ENCODE data around the gene SYCN.

SYCN gene

GRCh38 chr19:39194832-39195542, 9.1 kb downstream of the SYCN start:
- TF ChIP-seq POU2F2 (IDR thresholded peaks at IDR 0.05; ENCODE audit: low read depth, low read length) (no peak), PAX5 (IDR thresholded peaks at IDR 0.05; ENCODE audit: insufficient read depth, low read length, severe bottlenecking) (no peak), POLR2A (IDR thresholded peaks at IDR 0.05; ENCODE audit: low read depth, low read length) (no peak), POLR2AphosphoS5 (IDR thresholded peaks at IDR 0.05; ENCODE audit: low read depth, low read length) (no peak), TAF1 (IDR thresholded peaks at IDR 0.05; ENCODE audit: low read depth, low read length) (no peak), SPI1 (IDR thresholded peaks at IDR 0.05; ENCODE audit: low read depth, low read length) (no peak)
- DNase-seq (ENCODE audit: insufficient read length, low spot score), result no peak
- no peak for FAIRE-seq

- TF ChIP-seq TAF1 (IDR thresholded peaks at IDR 0.05; ENCODE audit: low read depth, low read length), result no peak
- no peak for TF ChIP-seq SPI1 (IDR thresholded peaks at IDR 0.05; ENCODE audit: low read depth, low read length)
- no peak for TF ChIP-seq POU2F2 (IDR thresholded peaks at IDR 0.05; ENCODE audit: low read depth, low read length)
- no peak for TF ChIP-seq POLR2AphosphoS5 (IDR thresholded peaks at IDR 0.05; ENCODE audit: low read depth, low read length)
- TF ChIP-seq PAX5 (IDR thresholded peaks at IDR 0.05; ENCODE audit: insufficient read depth, low read length, severe bottlenecking), result no peak
- TF ChIP-seq POLR2A (IDR thresholded peaks at IDR 0.05; ENCODE audit: low read depth, low read length), result no peak
- DNase-seq (ENCODE audit: insufficient read length, low spot score) (no peak), FAIRE-seq (no peak)
Observed at GRCh38 chr19:39193803-39194202, 10.3 kb downstream of the SYCN start.

- no peak for TF ChIP-seq POLR2A (IDR thresholded peaks at IDR 0.05; ENCODE audit: low read depth, low read length)
- TF ChIP-seq TAF1 (IDR thresholded peaks at IDR 0.05; ENCODE audit: low read depth, low read length), result no peak
- no peak for TF ChIP-seq PAX5 (IDR thresholded peaks at IDR 0.05; ENCODE audit: insufficient read depth, low read length, severe bottlenecking)
- no peak for TF ChIP-seq POU2F2 (IDR thresholded peaks at IDR 0.05; ENCODE audit: low read depth, low read length)
- no peak for TF ChIP-seq POLR2AphosphoS5 (IDR thresholded peaks at IDR 0.05; ENCODE audit: low read depth, low read length)
- TF ChIP-seq SPI1 (IDR thresholded peaks at IDR 0.05; ENCODE audit: low read depth, low read length), result no peak
- FAIRE-seq, result no peak
- DNase-seq (ENCODE audit: insufficient read length, low spot score), result no peak
Observed at GRCh38 chr19:39192846-39193245, 11.2 kb downstream of the SYCN start.

GRCh38 chr19:39190768-39191167, 13.3 kb downstream of the SYCN start:
- DNase-seq (ENCODE audit: insufficient read length, low spot score) (no peak), FAIRE-seq (no peak)
- TF ChIP-seq SPI1 (IDR thresholded peaks at IDR 0.05; ENCODE audit: low read depth, low read length) (no peak), PAX5 (IDR thresholded peaks at IDR 0.05; ENCODE audit: insufficient read depth, low read length, severe bottlenecking) (no peak), POLR2AphosphoS5 (IDR thresholded peaks at IDR 0.05; ENCODE audit: low read depth, low read length) (no peak), POU2F2 (IDR thresholded peaks at IDR 0.05; ENCODE audit: low read depth, low read length) (no peak), TAF1 (IDR thresholded peaks at IDR 0.05; ENCODE audit: low read depth, low read length) (no peak), POLR2A (IDR thresholded peaks at IDR 0.05; ENCODE audit: low read depth, low read length) (no peak)

- TF ChIP-seq POLR2AphosphoS5 (IDR thresholded peaks at IDR 0.05; ENCODE audit: low read depth, low read length) (no peak), POLR2A (IDR thresholded peaks at IDR 0.05; ENCODE audit: low read depth, low read length) (no peak), TAF1 (IDR thresholded peaks at IDR 0.05; ENCODE audit: low read depth, low read length) (no peak), POU2F2 (IDR thresholded peaks at IDR 0.05; ENCODE audit: low read depth, low read length) (no peak), PAX5 (IDR thresholded peaks at IDR 0.05; ENCODE audit: insufficient read depth, low read length, severe bottlenecking) (no peak), SPI1 (IDR thresholded peaks at IDR 0.05; ENCODE audit: low read depth, low read length) (no peak)
- FAIRE-seq (no peak), DNase-seq (ENCODE audit: insufficient read length, low spot score) (no peak)
Observed at GRCh38 chr19:39188960-39189359, 15.1 kb downstream of the SYCN start.

GRCh38 chr19:39187552-39187943, 16.5 kb downstream of the SYCN start:
- TF ChIP-seq PAX5 (IDR thresholded peaks at IDR 0.05; ENCODE audit: insufficient read depth, low read length, severe bottlenecking), result no peak
- TF ChIP-seq TAF1 (IDR thresholded peaks at IDR 0.05; ENCODE audit: low read depth, low read length), result no peak
- TF ChIP-seq POLR2AphosphoS5 (IDR thresholded peaks at IDR 0.05; ENCODE audit: low read depth, low read length), result no peak
- FAIRE-seq, result no peak
- no peak for DNase-seq (ENCODE audit: insufficient read length, low spot score)

- DNase-seq (ENCODE audit: insufficient read length, low spot score) (no peak), FAIRE-seq (no peak)
- TF ChIP-seq PAX5 (IDR thresholded peaks at IDR 0.05; ENCODE audit: insufficient read depth, low read length, severe bottlenecking), result no peak
- no peak for TF ChIP-seq POU2F2 (IDR thresholded peaks at IDR 0.05; ENCODE audit: low read depth, low read length)
Observed at GRCh38 chr19:39186391-39186790, 17.7 kb downstream of the SYCN start.

- FAIRE-seq, result no peak
- TF ChIP-seq TAF1 (IDR thresholded peaks at IDR 0.05; ENCODE audit: low read depth, low read length), result no peak
- no peak for TF ChIP-seq POU2F2 (IDR thresholded peaks at IDR 0.05; ENCODE audit: low read depth, low read length)
Observed at GRCh38 chr19:39183104-39183503, 21.0 kb downstream of the SYCN start.

GRCh38 chr19:39182174-39182505, 21.9 kb downstream of the SYCN start:
- DNase-seq (ENCODE audit: insufficient read length, low spot score) (no peak), FAIRE-seq (no peak)
- no peak for TF ChIP-seq TAF1 (IDR thresholded peaks at IDR 0.05; ENCODE audit: low read depth, low read length)

More at GRCh38 chr19:39183104-39183503, 21.0 kb downstream of the SYCN start:
- no peak for DNase-seq (ENCODE audit: insufficient read length, low spot score)

- TF ChIP-seq TAF1 (IDR thresholded peaks at IDR 0.05; ENCODE audit: low read depth, low read length), result no peak
- TF ChIP-seq POU2F2 (IDR thresholded peaks at IDR 0.05; ENCODE audit: low read depth, low read length), result no peak
- TF ChIP-seq POLR2AphosphoS5 (IDR thresholded peaks at IDR 0.05; ENCODE audit: low read depth, low read length), result no peak
- no peak for TF ChIP-seq POLR2A (IDR thresholded peaks at IDR 0.05; ENCODE audit: low read depth, low read length)
- TF ChIP-seq SPI1 (IDR thresholded peaks at IDR 0.05; ENCODE audit: low read depth, low read length), result no peak
- no peak for DNase-seq (ENCODE audit: insufficient read length, low spot score)
- FAIRE-seq, result no peak
Observed at GRCh38 chr19:39181500-39182173, 22.4 kb downstream of the SYCN start.

Measured in GM12891 (cell line).